HG03095 (cell line): ENCODE results near the gene AIM2.

ENCODE experiments used
- ATAC-seq: cut with Tn5 transposase; IDR thresholded peaks from one replicate; pipeline ENCODE4 v1.9.1; 2021; ENCODE audit warnings: moderate library complexity; ENCODE audit not compliant: unreplicated experiment

The AIM2 gene

DNA sequence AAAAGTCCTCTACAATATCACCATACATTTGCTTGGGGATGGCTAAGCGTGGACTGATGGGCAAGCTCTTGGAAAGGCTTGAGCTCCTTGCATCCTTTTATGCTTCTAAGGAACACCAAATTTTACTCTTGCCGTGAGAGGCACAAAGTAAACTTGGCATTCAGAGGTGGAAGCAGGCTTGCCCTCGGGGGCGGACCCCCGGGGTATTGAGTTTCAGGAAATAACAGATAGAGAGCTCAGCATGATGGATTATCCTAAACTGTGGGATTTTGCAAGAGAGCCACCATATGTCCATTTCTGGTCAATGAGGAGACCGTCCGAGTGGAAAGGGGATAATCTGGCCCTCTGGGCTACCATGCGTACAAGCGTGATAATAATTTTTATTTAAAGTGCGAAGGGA is 52.8 kb downstream of the AIM2 start:
- ATAC-seq: no peak

DNA sequence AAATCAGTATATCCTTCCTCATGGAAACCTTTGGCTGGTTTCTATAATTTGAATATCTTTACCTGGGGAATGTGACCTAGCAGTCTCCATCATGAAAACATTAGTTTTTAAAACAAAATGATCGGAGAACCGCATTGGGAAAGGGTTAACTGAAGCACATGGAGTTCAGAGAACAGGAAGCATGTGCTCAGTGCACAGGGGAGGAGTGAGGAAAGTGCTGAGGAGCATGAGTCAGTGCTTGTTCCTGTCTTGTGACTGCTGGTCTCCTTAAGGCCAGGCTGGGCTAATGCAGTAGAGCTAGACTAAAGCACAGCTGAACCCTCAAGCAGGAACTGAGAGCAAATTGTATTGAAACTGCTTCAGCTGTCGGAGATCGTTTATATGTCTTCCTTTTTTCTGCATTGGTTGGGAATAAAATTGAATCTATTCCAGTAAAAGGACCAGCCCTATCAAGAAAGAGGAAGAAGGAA is 61.1 kb downstream of the AIM2 start:
- ATAC-seq: peak; percentile 92

DNA sequence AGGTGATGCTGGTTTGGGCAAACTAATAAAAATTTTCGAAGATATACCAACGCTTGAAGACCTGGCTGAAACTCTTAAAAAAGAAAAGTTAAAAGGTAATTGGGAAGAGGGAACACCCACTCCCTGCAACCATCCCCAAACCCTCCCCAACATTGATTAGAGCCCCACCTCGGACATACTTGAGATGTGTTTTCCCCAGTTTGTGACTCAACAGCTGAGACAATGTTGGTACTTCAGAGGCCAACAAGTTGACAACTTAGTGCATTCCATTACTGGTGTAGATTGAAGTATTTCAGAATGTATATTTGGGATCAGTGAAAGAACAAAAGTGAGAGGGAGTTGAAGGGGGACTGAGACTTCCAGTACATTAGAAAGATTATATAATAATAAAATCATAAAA is 61.7 kb downstream of the AIM2 start:
- no peak for ATAC-seq

DNA sequence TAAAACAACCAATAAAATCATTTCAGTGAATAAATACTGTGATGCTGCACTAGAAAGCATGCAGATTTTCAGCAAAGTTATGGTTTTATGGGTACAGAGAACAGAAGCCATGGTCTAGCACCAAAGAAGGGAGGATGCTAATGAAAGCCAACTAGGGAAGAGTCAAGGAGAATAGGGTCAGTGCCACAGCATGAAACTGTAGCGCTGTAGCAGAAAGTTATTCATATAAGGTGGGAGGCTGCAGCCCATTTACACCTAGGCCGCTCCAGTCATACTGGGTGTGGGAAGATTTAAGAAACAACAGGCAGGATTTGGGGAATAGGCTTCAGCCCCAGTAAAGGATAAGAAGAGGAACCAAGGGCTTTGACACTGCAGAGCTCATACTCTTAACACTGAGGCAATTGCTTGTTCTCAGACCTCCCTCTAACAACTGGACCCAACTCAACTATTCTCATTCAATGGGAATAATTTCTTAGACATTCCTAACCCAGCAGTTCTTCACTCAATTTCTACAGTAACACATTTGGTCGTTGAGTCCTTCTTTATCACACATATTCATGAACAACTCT is 62.5 kb downstream of the AIM2 start:
- no peak for ATAC-seq

DNA sequence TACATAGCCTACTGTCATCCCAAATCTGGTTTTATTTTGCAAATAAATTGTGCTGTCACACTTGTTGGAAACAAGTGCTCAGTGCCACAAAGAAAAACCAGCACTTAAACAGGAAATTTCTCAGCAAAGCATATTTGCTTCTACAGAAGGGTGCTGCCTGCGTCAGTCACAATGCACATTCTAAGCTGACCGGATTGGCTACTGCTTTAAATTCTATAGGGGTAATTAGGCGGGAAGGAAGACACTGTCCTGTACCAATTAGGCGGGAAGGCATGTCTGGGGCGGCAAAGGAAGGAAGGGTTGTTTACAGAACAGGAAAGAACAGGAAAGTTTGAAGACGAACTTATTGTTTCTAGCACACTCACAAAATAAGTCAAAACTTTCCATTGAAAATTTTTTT is 64.1 kb downstream of the AIM2 start:
- peak; percentile 24 for ATAC-seq
